OCI-LY7 (cell line): ENCODE data around the gene GGA1. TPM values are rescaled to one million over a fixed set of nuclear protein-coding genes. Genes with fewer than 3 reads are reported as not detected.

Experiments
- BruUV-seq: library from RNA; stranded (reverse); fragments of 400-500 nt; replicated peaks from 2 replicates; lab custom pipeline; 2021; lab: Mats Ljungman, UMichigan
- CTCF ChIA-PET: fragments of 300-600 bp; sonication (Branson Sonifier 250); formaldehyde crosslinking; loops from one replicate; lab custom pipeline; 2022; ENCODE audit warnings: antibody characterized with exemption; ENCODE audit not compliant: unreplicated experiment; lab: Charles Lee
- POLR2A ChIA-PET: fragments of 300-600 bp; sonication (Branson Sonifier 250); formaldehyde crosslinking; loops from one replicate; lab custom pipeline; 2022; ENCODE audit warnings: antibody characterized with exemption; lab: Charles Lee
- DNase-seq: peaks from one replicate; pipeline ENCODE4 v3.0.0-alpha.2; 2015; ENCODE audit warnings: low spot score
- H2AFZ ChIP-seq: fragments of 200-600 bp; sonication (generic), shearing (Covaris generic); 2 replicates; pipeline ENCODE4 v1.6.1; 2014; ENCODE audit warnings: mild to moderate bottlenecking, antibody characterized with exemption, low read length, moderate library complexity
- H3K27ac ChIP-seq: fragments of 200-600 bp; sonication (generic); 2 replicates; pipeline ENCODE4 v1.5.1; 2014; ENCODE audit warnings: mixed run types, low read depth, mild to moderate bottlenecking, moderate library complexity, low read length, inconsistent platforms; ENCODE audit not compliant: poor library complexity, severe bottlenecking
- H3K36me3 ChIP-seq: fragments of 200-600 bp; sonication (generic); 2 replicates; pipeline ENCODE4 v1.6.1; 2014; ENCODE audit warnings: mild to moderate bottlenecking, antibody characterized with exemption, low read length, moderate library complexity, mixed read lengths; ENCODE audit not compliant: insufficient read depth
- H3K4me1 ChIP-seq: fragments of 200-600 bp; sonication (generic); 2 replicates; pipeline ENCODE4 v1.5.1; 2014; ENCODE audit warnings: mild to moderate bottlenecking, low read length; ENCODE audit not compliant: insufficient read depth, poor library complexity, severe bottlenecking
- H3K4me2 ChIP-seq: fragments of 200-600 bp; sonication (generic); 2 replicates; pipeline ENCODE4 v1.6.1; 2014; ENCODE audit warnings: mild to moderate bottlenecking, low read length
- H3K4me3 ChIP-seq: fragments of 200-600 bp; sonication (generic); 2 replicates; pipeline ENCODE4 v1.5.1; 2014; ENCODE audit warnings: mild to moderate bottlenecking, low read depth, low read length; ENCODE audit not compliant: poor library complexity, severe bottlenecking
- H3K79me2 ChIP-seq: fragments of 200-600 bp; sonication (generic); 2 replicates; pipeline ENCODE4 v1.6.1; 2016; ENCODE audit warnings: low read depth, mild to moderate bottlenecking, low read length, moderate library complexity, mixed read lengths; ENCODE audit not compliant: insufficient read depth
- H3K9me2 ChIP-seq: fragments of 200-600 bp; sonication (generic); 2 replicates; pipeline ENCODE4 v1.6.1; 2016; ENCODE audit warnings: mild to moderate bottlenecking, low read length, mixed read lengths; ENCODE audit not compliant: insufficient read depth
- H3K9me3 ChIP-seq: fragments of 200-600 bp; sonication (generic); 2 replicates; pipeline ENCODE4 v1.6.1; 2014; ENCODE audit warnings: mild to moderate bottlenecking, mixed run types, low read length, mixed read lengths
- H4K20me1 ChIP-seq: fragments of 200-600 bp; sonication (generic); 2 replicates; pipeline ENCODE4 v1.6.1; 2014; ENCODE audit warnings: mild to moderate bottlenecking, antibody characterized with exemption, low read length, moderate library complexity, mixed read lengths; ENCODE audit not compliant: insufficient read depth
- CTCF ChIP-seq: fragments of 200-600 bp; sonication (generic); conservative IDR thresholded peaks from 2 replicates; pipeline ENCODE4 v1.5.1; 2014; ENCODE audit warnings: mild to moderate bottlenecking, antibody characterized with exemption, low read length, moderate library complexity, mixed read lengths
- EZH2phosphoT487 ChIP-seq: fragments of 200-600 bp; sonication (generic); IDR thresholded peaks from 2 replicates; pipeline ENCODE4 v1.6.1; 2018; ENCODE audit warnings: low read depth, borderline replicate concordance, mild to moderate bottlenecking, mixed run types, antibody characterized with exemption, low read length, moderate library complexity, mixed read lengths
- intact Hi-C: fragments of 100-400 bp; cut with micrococcal nuclease; formaldehyde crosslinking; loops from one replicate; pipeline ENCODE4 v1.10.0; 2022; ENCODE audit not compliant: unreplicated experiment
- total RNA-seq, 2 experiments: library from RNA; depleted of rRNA in 1 of 2; stranded (reverse); fragments of >200 nt in 1 of 2; shearing (Covaris generic) in 1 of 2; gene quantifications; 2 replicates each; pipeline ENCODE4 v1.2.3, GENCODE V29; 2014 to 2022

GGA1 gene
- total RNA-seq, 2 experiments from 2014 or later: 127 to 172 TPM

GRCh38 chr22:37676736-37677492 lies 68.3 kb downstream of the GGA1 start:
- CTCF ChIA-PET: interaction anchor here (0.6 kb wide), 2 partner anchors 16 kb away, joined by 3 to 8 read pairs; no protein-coding TSS in a partner anchor
- no peaks in the 10 kb centered on the region for H4K20me1 ChIP-seq
- H3K9me3 ChIP-seq: no peaks in the 10 kb centered on the region
- BruUV-seq: TSS peak; percentile 73
- peaks cover 49% of the 10 kb centered on the region for H3K4me1 ChIP-seq
- no peaks in the 10 kb centered on the region for H3K79me2 ChIP-seq
- intact Hi-C loops: loop anchor here (1.0 to 5.0 kb wide), 2 partner anchors 17 to 70 kb away; partner anchors contain the start of gene GGA1
- peak overlapping the region; percentile 80 for H3K27ac ChIP-seq
- H3K9me2 ChIP-seq: no peaks in the 10 kb centered on the region
- peak overlapping the region; percentile 63 for H3K4me3 ChIP-seq
- peak; percentile 95 for DNase-seq
- no peaks in the 10 kb centered on the region for H3K36me3 ChIP-seq
- TF ChIP-seq CTCF: no peak
- TF ChIP-seq EZH2phosphoT487: no peak
- peak overlapping the region; percentile 88 for H3K4me2 ChIP-seq
- POLR2A ChIA-PET: interaction anchor here (0.5 to 2.0 kb wide), 3 partner anchors 9 to 207 kb away, joined by 3 to 5 read pairs (median 3); partner anchors contain the start of genes NOL12 and PDXP
- H2AFZ ChIP-seq: peak overlapping the region; percentile 53

GRCh38 chr22:37677493-37677974 lies 68.9 kb downstream of the GGA1 start:
- H3K27ac ChIP-seq: peak overlapping the region; percentile 80
- no peaks in the 10 kb centered on the region for H3K79me2 ChIP-seq
- CTCF ChIA-PET: interaction anchor here (0.6 kb wide), 2 partner anchors 15 to 17 kb away, joined by 3 to 8 read pairs; no protein-coding TSS in a partner anchor
- peaks cover 43% of the 10 kb centered on the region for H3K4me1 ChIP-seq
- peak overlapping the region; percentile 53 for H2AFZ ChIP-seq
- H3K4me2 ChIP-seq: peak overlapping the region; percentile 88
- POLR2A ChIA-PET: interaction anchor here (2.0 kb wide), 1 partner anchor 20 kb away, joined by 5 read pairs; the partner anchor contains the start of gene PDXP
- no peaks in the 10 kb centered on the region for H3K36me3 ChIP-seq
- no peaks in the 10 kb centered on the region for H3K9me2 ChIP-seq
- no peak for DNase-seq
- no peaks in the 10 kb centered on the region for H3K9me3 ChIP-seq
- peak overlapping the region; percentile 63 for H3K4me3 ChIP-seq
- intact Hi-C loops: loop anchor here (1.0 to 5.0 kb wide), 2 partner anchors 17 to 70 kb away; partner anchors contain the start of gene GGA1
- TF ChIP-seq EZH2phosphoT487 (no peak), CTCF (no peak)
- BruUV-seq: TSS peak; percentile 88
- H4K20me1 ChIP-seq: no peaks in the 10 kb centered on the region
